ENCODE measurements around the gene MTR.

MTR gene

GRCh38 chr1:236913371-236914037 is 118.4 kb downstream of the MTR start:
- DNase-seq = peak; percentile 5

GRCh38 chr1:236914375-236914774 is 119.3 kb downstream of the MTR start:
- DNase-seq = no peak

GRCh38 chr1:236916131-236916800 is 121.2 kb downstream of the MTR start:
- no peak for DNase-seq

DNA sequence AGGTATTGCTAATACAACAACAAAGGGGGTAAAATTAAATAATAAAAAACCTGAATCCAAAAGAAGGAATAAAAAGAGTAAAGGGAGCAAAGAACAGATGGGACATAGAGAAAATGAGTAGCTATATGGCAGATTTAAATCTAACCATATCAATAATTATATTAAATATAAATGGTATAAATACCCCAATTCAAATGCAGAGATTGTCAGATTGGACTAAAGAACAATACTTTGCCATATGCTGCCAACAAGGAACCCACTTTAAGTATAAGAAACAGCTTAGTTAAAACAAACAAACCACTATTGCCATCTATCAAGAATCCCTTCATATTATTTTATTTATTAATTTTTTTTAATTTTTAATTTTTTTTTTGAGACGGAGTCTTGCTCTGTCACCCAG is 122.4 kb downstream of the MTR start:
- no peak for DNase-seq

DNA sequence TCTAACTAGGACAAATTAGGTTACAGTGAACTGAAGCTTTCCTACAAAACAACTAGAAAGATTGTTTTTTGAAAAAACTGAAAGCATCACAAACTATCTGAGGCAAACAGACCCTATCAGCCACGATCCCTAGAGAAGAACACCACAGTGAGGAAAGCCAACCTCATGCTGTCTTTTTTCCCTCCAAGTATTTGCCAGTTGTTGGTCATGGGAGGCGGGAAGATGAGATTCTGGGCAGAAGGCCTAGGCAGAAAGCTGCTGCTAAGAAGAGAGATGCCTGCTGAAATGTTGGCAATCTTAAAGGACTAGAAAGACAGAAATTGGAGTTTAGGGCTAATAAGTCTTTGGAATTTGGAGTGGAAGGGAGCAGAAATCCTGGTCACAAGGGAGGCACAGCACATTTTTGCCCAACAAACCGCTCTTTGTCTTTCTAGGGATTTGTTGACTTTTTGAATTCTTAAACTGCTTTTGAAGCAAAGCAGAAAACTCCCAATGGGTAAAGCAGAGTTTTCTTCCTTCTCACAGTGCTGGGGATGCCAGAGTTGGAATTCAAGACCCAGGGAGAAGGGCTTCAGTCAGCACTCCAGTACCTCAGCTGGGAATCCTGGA is 125.3 kb downstream of the MTR start:
- no peak for DNase-seq

DNA sequence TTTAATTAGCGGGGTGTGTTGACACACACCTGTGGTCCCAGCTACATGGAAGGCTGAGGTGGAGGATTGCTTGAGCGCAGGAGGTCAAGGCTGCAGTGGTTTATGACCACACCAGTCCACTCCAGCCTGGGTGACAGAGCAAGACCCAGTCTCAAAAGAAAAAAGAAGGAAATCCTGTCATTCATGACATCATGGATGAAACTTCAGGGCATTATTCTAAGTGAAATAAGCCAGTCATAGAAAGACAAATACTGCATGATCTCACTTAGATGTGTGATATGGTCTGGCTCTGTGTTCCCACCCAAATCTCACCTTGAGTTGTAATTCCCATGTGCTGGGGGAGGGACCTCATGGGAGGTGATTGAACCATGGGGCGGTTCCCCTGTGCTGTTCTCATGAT is 126.5 kb downstream of the MTR start:
- no peak for DNase-seq

- no peak for DNase-seq
Observed at GRCh38 chr1:236922190-236922589, 127.1 kb downstream of the MTR start.

DNA sequence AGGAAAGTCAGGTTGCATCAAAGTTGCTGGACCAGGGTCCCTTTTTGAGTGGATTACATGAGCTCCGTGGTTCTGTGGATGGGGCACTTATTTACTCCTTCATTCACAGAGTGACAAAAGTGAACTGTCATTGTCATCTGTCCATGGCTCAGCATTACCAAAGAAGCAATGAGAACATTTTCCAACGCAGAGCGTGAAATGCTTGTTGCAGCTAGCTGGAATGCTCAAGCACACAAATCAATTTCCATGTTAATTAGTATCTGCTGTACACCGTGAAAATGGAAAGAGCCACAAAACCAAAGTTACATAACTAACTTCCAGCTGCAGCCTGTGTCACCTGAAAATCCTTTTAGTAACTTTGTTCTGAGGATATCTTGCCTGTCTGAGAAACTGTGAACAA is 130.3 kb downstream of the MTR start:
- no peak for DNase-seq

GRCh38 chr1:236930503-236930902 is 135.4 kb downstream of the MTR start:
- no peak for DNase-seq

- no peak for DNase-seq
Observed at GRCh38 chr1:236938760-236939159, 143.7 kb downstream of the MTR start.

DNA sequence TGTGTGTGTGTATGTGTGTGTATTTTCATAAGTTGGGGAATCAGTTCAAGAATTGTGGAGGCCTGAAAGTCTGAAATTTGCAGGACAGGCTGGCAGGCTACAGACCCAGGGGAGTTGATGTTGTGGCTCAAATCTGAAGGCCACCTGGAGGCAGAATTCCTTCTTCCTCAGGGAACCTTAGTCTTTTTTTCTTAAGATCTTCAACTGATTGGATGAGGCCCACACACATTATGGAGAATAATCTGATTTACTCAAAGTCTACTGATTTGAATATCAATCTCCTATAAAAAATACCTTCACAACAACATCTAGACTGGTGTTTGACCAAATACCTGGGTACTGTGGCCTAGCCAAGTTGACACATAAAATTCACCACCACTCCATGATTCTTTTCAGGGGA is 147.3 kb downstream of the MTR start:
- no peak for DNase-seq

- no peak for DNase-seq
Observed at GRCh38 chr1:236944556-236944955, 149.5 kb downstream of the MTR start.

DNA sequence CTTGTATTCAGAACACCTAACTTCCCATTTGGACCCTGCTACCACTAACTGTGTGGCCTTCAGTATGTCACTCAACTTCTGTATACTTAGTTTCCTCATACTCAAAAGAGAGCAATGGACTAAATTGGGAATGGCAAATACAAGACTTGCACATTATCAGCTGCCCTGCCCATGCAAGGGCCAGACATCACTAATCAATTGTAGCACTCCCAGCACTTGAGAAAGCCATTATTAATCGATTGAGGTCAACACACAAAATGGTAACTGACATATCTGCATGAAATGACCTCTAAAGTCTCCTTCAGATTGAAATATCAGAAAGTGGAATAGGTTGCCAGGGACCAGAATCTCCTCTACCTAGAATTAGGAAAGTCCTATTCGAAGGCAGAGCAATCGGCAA is 149.9 kb downstream of the MTR start:
- DNase-seq = no peak

- no peak for DNase-seq
Observed at GRCh38 chr1:236947794-236948193, 152.7 kb downstream of the MTR start.

DNA sequence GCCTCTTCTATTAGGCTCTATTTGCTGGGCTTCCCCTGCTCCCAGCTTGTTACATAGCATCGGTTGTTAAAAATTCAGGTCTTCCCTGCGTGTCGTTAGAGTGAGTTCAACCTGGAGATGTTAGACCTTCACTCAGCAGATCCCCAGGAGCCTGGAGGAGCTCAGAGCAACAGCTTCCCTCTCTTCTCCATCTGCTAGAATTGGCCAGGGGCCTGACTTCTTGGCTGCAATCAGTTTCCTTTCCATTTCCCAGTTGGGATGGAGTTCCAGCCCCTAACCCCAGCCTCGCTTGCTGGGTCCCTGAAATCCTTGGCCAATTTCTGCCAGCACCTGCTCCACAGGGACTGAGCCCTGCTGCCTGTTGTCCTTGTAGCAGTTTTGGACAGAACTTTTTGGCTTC is 153.3 kb downstream of the MTR start:
- no peak for DNase-seq

- no peak for DNase-seq
Observed at GRCh38 chr1:236948996-236949395, 153.9 kb downstream of the MTR start.

DNA sequence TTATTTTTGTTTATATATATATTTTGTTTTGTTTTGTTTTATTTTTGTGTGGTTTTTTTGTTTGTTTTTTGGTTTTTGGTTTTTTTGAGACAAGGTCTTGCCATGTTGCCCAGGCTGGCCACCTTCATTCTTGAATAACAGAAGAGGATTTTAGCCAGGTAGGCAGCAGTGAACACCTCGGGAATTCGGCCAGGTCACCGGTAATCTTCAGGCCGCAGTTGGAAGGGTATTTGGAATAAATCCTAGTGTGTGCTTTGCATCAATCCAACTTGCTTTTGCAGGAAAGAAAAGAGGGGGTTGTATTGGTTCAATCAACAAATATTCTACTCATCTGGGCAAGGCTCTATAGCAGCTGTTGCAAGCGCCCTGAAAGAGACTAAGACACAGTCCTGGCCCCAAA is 155.3 kb downstream of the MTR start:
- DNase-seq = no peak

- DNase-seq = no peak
Observed at GRCh38 chr1:236951672-236952071, 156.6 kb downstream of the MTR start.

DNA sequence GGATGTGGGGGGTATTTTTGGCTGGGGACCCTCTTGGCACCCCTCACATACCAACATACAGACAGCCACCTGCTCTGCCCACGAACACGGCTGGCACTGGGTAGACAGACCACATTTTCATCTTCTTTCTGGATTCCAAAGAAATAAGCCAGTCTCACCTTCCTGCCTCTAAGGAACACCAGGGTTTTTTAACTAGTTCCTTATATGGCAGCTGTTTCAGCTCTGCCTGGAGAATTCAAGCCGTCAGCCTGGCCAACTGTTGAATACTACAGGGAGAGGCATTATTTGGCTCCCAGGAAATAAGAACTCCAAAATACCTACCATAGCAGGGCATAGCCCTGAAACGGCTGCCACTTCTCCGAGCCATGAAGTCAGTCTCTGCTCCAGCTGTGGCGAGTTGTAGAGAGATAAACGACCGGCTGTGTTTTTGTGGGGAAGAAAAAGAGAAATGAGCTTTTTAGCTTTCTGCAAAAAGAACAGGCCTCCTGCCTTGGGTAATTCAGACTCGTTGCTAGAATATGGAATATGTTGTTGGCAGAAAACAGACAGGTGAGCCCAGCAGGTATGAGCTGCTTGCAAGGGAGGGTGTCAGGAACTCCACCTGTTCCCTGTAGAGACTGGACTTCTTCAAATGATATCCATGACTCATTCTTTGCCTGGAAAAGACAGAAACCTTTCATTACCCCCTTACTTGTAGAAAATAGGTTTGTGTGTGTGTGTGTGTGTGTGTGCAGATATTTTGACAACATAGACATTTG is 157.3 kb downstream of the MTR start:
- DNase-seq = no peak

DNA sequence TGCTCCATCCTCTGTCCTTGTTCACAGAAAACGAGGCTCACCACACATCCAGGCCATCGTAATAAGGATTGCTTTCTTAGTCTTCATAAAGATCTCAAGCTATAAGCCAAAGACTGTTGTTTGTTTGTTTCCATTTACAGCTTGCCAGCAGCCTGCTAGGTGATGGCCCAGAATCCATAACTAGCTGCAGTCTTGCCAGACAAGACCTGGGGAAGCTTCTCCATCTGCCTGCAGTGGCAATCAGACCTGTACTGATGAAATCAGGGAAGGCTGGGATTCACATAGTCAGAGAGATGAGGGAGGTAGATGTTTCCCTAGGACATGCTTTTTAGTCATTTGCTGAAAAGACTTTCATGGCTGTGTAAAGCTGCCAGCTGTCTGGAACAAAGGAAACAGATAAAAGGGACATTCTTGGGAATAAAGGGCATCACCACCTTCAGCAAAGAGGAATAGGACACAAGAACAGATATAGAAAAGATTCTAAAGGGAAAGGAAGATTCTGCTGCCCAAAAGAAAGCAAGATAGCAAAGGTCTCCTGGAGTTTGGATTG is 158.1 kb downstream of the MTR start:
- no peak for DNase-seq
